ENCODE data around the gene TNFRSF12A. TPM values are rescaled to one million over a fixed set of nuclear protein-coding genes. Genes with fewer than 3 reads are reported as not detected.

The TNFRSF12A gene
- total RNA-seq, 2 donors from 2014 or later = 37.8 to 43.5 TPM

DNA sequence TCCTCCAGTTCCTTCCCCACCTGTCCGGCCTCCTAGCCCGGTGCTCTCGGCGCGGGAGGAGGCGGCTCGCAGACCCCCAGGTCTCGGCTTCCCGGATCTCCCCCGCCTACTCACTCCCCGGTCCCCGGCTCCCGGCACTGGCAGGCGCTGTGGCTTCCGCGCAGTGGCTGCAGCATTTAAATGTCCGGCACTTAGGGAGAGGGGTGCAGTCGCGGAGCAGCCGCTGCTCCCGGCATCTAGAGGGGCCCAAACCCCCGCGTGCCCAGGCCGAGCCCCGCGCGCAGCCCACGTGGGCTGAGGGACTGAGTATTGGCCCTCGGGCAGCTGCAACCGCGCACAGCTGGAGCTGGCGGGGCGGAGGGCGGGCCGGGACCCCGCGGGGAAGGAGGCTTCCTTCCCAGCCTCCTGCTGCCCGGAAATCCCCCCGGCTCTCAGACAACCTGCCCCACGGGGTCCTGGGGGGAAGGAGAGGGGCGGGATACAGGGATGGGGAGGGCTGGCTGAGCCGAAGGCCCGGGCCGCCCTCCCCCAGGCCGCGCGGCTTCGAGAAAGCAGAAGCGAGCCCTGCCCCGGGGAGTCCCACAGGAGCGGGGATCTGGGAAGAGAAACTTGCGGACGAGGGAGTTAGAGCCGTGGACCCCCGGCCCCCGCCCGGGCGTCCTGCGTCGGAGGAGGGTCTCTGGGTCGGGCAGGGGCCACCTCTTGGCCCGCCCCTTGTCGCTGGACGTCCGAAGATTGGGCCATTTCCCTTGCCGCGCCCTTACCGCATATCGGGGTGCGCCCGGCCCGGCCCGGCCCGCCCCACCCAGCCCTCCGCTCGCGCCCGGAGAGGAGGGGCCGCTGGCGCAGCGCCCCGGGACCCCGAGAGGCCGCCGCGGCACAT lies 25.8 kb downstream of the TNFRSF12A start, which contains the start of gene MMP25:
Gene MMP25 (plus strand): TSS at position 804 of the 883 bp plus-strand sequence. CDS start 357 bp downstream, outside the sequence.
- Histone ChIP-seq H3K4me1 (ENCODE audit: control insufficient read depth, insufficient read depth, low read length) (no peaks in the 10 kb centered on the region), H3K27me3 (ENCODE audit: control insufficient read depth, insufficient read depth, low read length, poor library complexity, severe bottlenecking) (peaks cover 59% of the 10 kb centered on the region), H3K9ac (ENCODE audit: extremely low read depth, low read length, poor library complexity, severe bottlenecking) (no peak within 1 kb of the TSS), H3K4me3 (ENCODE audit: low read length) (peak within 1 kb of the TSS; percentile 76), H3K9me3 (ENCODE audit: control insufficient read depth, low read length) (no peaks in the 10 kb centered on the region), H3K36me3 (ENCODE audit: control insufficient read depth, insufficient read depth, low read length) (no peaks in the 10 kb centered on the region), H3K27ac (ENCODE audit: low read depth, low read length) (no peak within 1 kb of the TSS)
- TF ChIP-seq, protein P1, sequence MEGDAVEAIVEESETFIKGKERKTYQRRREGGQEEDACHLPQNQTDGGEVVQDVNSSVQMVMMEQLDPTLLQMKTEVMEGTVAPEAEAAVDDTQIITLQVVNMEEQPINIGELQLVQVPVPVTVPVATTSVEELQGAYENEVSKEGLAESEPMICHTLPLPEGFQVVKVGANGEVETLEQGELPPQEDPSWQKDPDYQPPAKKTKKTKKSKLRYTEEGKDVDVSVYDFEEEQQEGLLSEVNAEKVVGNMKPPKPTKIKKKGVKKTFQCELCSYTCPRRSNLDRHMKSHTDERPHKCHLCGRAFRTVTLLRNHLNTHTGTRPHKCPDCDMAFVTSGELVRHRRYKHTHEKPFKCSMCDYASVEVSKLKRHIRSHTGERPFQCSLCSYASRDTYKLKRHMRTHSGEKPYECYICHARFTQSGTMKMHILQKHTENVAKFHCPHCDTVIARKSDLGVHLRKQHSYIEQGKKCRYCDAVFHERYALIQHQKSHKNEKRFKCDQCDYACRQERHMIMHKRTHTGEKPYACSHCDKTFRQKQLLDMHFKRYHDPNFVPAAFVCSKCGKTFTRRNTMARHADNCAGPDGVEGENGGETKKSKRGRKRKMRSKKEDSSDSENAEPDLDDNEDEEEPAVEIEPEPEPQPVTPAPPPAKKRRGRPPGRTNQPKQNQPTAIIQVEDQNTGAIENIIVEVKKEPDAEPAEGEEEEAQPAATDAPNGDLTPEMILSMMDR (conservative IDR thresholded peaks at IDR 0.05) = no peak
- 0% methylated on average over 14 to 86 of the region's 86 CpGs for WGBS, 2 experiments (ENCODE audit: insufficient coverage in 1 of 2, insufficient read length in 1 of 2)
- H3K4me1 Mint-ChIP-seq = peaks cover 4% of the 10 kb centered on the region
- H3K27ac Mint-ChIP-seq = peak within 1 kb of the TSS; percentile 66
- no peaks in the 10 kb centered on the region for H3K36me3 Mint-ChIP-seq (ENCODE audit: low read depth)
- H3K9me3 Mint-ChIP-seq = no peaks in the 10 kb centered on the region
- H3K27me3 Mint-ChIP-seq (ENCODE audit: insufficient read depth) = peaks cover 62% of the 10 kb centered on the region
- H3K4me3 Mint-ChIP-seq = peak within 1 kb of the TSS; percentile 63
- peak; percentile 86 for DNase-seq

DNA sequence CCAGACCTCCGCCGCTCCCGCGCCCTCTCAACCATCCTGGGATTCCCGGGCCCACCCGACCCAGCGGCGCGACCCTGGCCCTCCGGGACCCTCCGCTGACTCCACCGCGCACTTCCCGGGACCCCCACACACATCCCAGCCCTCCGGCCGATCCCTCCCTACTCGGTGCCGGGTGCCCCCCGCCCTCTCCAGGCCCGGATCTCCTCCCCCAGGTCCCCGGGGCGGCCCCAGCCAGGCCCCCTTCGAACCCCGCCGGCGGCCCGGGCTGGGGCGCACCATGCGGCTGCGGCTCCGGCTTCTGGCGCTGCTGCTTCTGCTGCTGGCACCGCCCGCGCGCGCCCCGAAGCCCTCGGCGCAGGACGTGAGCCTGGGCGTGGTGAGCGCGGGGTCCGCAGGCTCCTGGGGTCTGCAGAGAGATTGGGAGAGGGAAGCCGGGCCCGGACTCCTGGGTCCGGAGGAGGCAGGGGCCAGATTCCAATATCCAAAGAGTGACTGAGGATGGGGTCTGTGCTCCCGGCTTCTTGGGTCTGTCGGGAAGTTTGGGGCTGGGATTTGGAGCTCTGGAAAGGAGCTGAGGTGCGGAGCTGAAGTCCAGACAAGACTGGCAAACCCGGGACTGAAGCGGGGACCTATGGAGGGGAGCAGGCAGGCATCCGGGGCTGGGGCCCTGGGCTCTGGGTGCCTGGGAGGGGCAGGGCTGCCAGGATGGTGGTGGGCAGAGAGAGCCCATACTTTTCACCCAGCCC lies 26.6 kb downstream of the TNFRSF12A start:
- TF ChIP-seq, protein P1 (conservative IDR thresholded peaks at IDR 0.05) = no peak

DNA sequence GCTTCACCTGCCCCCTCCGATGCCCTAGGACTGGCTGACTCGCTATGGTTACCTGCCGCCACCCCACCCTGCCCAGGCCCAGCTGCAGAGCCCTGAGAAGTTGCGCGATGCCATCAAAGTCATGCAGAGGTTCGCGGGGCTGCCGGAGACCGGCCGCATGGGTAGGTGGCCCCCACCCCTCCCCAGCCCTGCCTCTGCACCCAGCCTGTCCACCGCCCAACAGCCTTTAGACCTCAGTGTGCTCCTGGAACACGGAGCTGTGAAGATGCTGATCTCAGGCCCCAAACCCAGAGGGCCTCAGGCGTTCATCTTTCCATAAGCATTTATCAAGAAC lies 27.2 kb downstream of the TNFRSF12A start:
- no peak overlapping the region for H3K4me3 ChIP-seq (ENCODE audit: low read length)
- TF ChIP-seq, protein P1 (conservative IDR thresholded peaks at IDR 0.05) = no peak
- H3K4me1 ChIP-seq (ENCODE audit: control insufficient read depth, insufficient read depth, low read length) = no peaks in the 10 kb centered on the region
- peak; percentile 76 for DNase-seq
- peaks cover 59% of the 10 kb centered on the region for H3K27me3 ChIP-seq (ENCODE audit: control insufficient read depth, insufficient read depth, low read length, poor library complexity, severe bottlenecking)
- H3K36me3 Mint-ChIP-seq (ENCODE audit: low read depth) = peaks cover 3% of the 10 kb centered on the region
- 36 to 54% methylated on average over 2 to 13 of the region's 13 CpGs for WGBS, 2 experiments (ENCODE audit: insufficient coverage in 1 of 2, insufficient read length in 1 of 2)
- H3K27ac Mint-ChIP-seq = no peak overlapping the region
- peaks cover 69% of the 10 kb centered on the region for H3K27me3 Mint-ChIP-seq (ENCODE audit: insufficient read depth)
- H3K27ac ChIP-seq (ENCODE audit: low read depth, low read length) = no peak overlapping the region
- H3K9me3 ChIP-seq (ENCODE audit: control insufficient read depth, low read length) = no peaks in the 10 kb centered on the region
- H3K9me3 Mint-ChIP-seq = no peaks in the 10 kb centered on the region
- H3K36me3 ChIP-seq (ENCODE audit: control insufficient read depth, insufficient read depth, low read length) = no peaks in the 10 kb centered on the region
- H3K4me1 Mint-ChIP-seq = peaks cover 4% of the 10 kb centered on the region
- no peak overlapping the region for H3K9ac ChIP-seq (ENCODE audit: extremely low read depth, low read length, poor library complexity, severe bottlenecking)
- peak overlapping the region; percentile 63 for H3K4me3 Mint-ChIP-seq

More for the DNA sequence above, 26.6 kb downstream of the TNFRSF12A start:
- peaks cover 59% of the 10 kb centered on the region for H3K27me3 ChIP-seq (ENCODE audit: control insufficient read depth, insufficient read depth, low read length, poor library complexity, severe bottlenecking)
- no peaks in the 10 kb centered on the region for H3K9me3 Mint-ChIP-seq
- H3K9ac ChIP-seq (ENCODE audit: extremely low read depth, low read length, poor library complexity, severe bottlenecking) = no peak overlapping the region
- H3K9me3 ChIP-seq (ENCODE audit: control insufficient read depth, low read length) = no peaks in the 10 kb centered on the region
- no peak overlapping the region for H3K27ac Mint-ChIP-seq
- DNase-seq = peak; percentile 81
- H3K36me3 Mint-ChIP-seq (ENCODE audit: low read depth) = no peaks in the 10 kb centered on the region
- H3K36me3 ChIP-seq (ENCODE audit: control insufficient read depth, insufficient read depth, low read length) = no peaks in the 10 kb centered on the region
- WGBS, 2 experiments (ENCODE audit: insufficient coverage in 1 of 2, insufficient read length in 1 of 2) = 4% methylated on average over 19 to 54 of the region's 54 CpGs
- no peaks in the 10 kb centered on the region for H3K4me1 ChIP-seq (ENCODE audit: control insufficient read depth, insufficient read depth, low read length)
- H3K4me3 ChIP-seq (ENCODE audit: low read length) = no peak overlapping the region
- no peak overlapping the region for H3K27ac ChIP-seq (ENCODE audit: low read depth, low read length)
- H3K4me3 Mint-ChIP-seq = peak overlapping the region; percentile 63
- H3K27me3 Mint-ChIP-seq (ENCODE audit: insufficient read depth) = peaks cover 67% of the 10 kb centered on the region
- H3K4me1 Mint-ChIP-seq = peaks cover 4% of the 10 kb centered on the region
